OCI-LY7 (cell line): ENCODE measurements around the gene ANKRD10. TPM values are rescaled to one million over a fixed set of nuclear protein-coding genes. Genes with fewer than 3 reads are reported as not detected.

Experiments
- BruUV-seq: library from RNA; stranded (reverse); fragments of 400-500 nt; replicated peaks from 2 replicates; lab custom pipeline; 2021; lab: Mats Ljungman, UMichigan
- CTCF ChIA-PET: fragments of 300-600 bp; sonication (Branson Sonifier 250); formaldehyde crosslinking; loops from one replicate; lab custom pipeline; 2022; ENCODE audit warnings: antibody characterized with exemption; ENCODE audit not compliant: unreplicated experiment; lab: Charles Lee
- POLR2A ChIA-PET: fragments of 300-600 bp; sonication (Branson Sonifier 250); formaldehyde crosslinking; loops from one replicate; lab custom pipeline; 2022; ENCODE audit warnings: antibody characterized with exemption; lab: Charles Lee
- DNase-seq: peaks from one replicate; pipeline ENCODE4 v3.0.0-alpha.2; 2015; ENCODE audit warnings: low spot score
- H2AFZ ChIP-seq: fragments of 200-600 bp; sonication (generic), shearing (Covaris generic); 2 replicates; pipeline ENCODE4 v1.6.1; 2014; ENCODE audit warnings: mild to moderate bottlenecking, antibody characterized with exemption, low read length, moderate library complexity
- H3K27ac ChIP-seq: fragments of 200-600 bp; sonication (generic); 2 replicates; pipeline ENCODE4 v1.5.1; 2014; ENCODE audit warnings: mixed run types, low read depth, mild to moderate bottlenecking, moderate library complexity, low read length, inconsistent platforms; ENCODE audit not compliant: poor library complexity, severe bottlenecking
- H3K36me3 ChIP-seq: fragments of 200-600 bp; sonication (generic); 2 replicates; pipeline ENCODE4 v1.6.1; 2014; ENCODE audit warnings: mild to moderate bottlenecking, antibody characterized with exemption, low read length, moderate library complexity, mixed read lengths; ENCODE audit not compliant: insufficient read depth
- H3K4me1 ChIP-seq: fragments of 200-600 bp; sonication (generic); 2 replicates; pipeline ENCODE4 v1.5.1; 2014; ENCODE audit warnings: mild to moderate bottlenecking, low read length; ENCODE audit not compliant: insufficient read depth, poor library complexity, severe bottlenecking
- H3K4me2 ChIP-seq: fragments of 200-600 bp; sonication (generic); 2 replicates; pipeline ENCODE4 v1.6.1; 2014; ENCODE audit warnings: mild to moderate bottlenecking, low read length
- H3K4me3 ChIP-seq: fragments of 200-600 bp; sonication (generic); 2 replicates; pipeline ENCODE4 v1.5.1; 2014; ENCODE audit warnings: mild to moderate bottlenecking, low read depth, low read length; ENCODE audit not compliant: poor library complexity, severe bottlenecking
- H3K79me2 ChIP-seq: fragments of 200-600 bp; sonication (generic); 2 replicates; pipeline ENCODE4 v1.6.1; 2016; ENCODE audit warnings: low read depth, mild to moderate bottlenecking, low read length, moderate library complexity, mixed read lengths; ENCODE audit not compliant: insufficient read depth
- H3K9me2 ChIP-seq: fragments of 200-600 bp; sonication (generic); 2 replicates; pipeline ENCODE4 v1.6.1; 2016; ENCODE audit warnings: mild to moderate bottlenecking, low read length, mixed read lengths; ENCODE audit not compliant: insufficient read depth
- H3K9me3 ChIP-seq: fragments of 200-600 bp; sonication (generic); 2 replicates; pipeline ENCODE4 v1.6.1; 2014; ENCODE audit warnings: mild to moderate bottlenecking, mixed run types, low read length, mixed read lengths
- H4K20me1 ChIP-seq: fragments of 200-600 bp; sonication (generic); 2 replicates; pipeline ENCODE4 v1.6.1; 2014; ENCODE audit warnings: mild to moderate bottlenecking, antibody characterized with exemption, low read length, moderate library complexity, mixed read lengths; ENCODE audit not compliant: insufficient read depth
- EZH2phosphoT487 ChIP-seq: fragments of 200-600 bp; sonication (generic); IDR thresholded peaks from 2 replicates; pipeline ENCODE4 v1.6.1; 2018; ENCODE audit warnings: low read depth, borderline replicate concordance, mild to moderate bottlenecking, mixed run types, antibody characterized with exemption, low read length, moderate library complexity, mixed read lengths
- intact Hi-C: fragments of 100-400 bp; cut with micrococcal nuclease; formaldehyde crosslinking; loops from one replicate; pipeline ENCODE4 v1.10.0; 2022; ENCODE audit not compliant: unreplicated experiment
- total RNA-seq, 2 experiments: library from RNA; depleted of rRNA in 1 of 2; stranded (reverse); fragments of >200 nt in 1 of 2; shearing (Covaris generic) in 1 of 2; gene quantifications; 2 replicates each; pipeline ENCODE4 v1.2.3, GENCODE V29; 2014 to 2022
- TF ChIP-seq, protein P1 (sequence below): fragments of 200-600 bp; sonication (generic); conservative IDR thresholded peaks from 2 replicates; pipeline ENCODE4 v1.5.1; 2014; ENCODE audit warnings: mild to moderate bottlenecking, antibody characterized with exemption, low read length, moderate library complexity, mixed read lengths

The ANKRD10 gene
- total RNA-seq, 2 experiments from 2014 or later: 82.8 to 86.0 TPM

DNA sequence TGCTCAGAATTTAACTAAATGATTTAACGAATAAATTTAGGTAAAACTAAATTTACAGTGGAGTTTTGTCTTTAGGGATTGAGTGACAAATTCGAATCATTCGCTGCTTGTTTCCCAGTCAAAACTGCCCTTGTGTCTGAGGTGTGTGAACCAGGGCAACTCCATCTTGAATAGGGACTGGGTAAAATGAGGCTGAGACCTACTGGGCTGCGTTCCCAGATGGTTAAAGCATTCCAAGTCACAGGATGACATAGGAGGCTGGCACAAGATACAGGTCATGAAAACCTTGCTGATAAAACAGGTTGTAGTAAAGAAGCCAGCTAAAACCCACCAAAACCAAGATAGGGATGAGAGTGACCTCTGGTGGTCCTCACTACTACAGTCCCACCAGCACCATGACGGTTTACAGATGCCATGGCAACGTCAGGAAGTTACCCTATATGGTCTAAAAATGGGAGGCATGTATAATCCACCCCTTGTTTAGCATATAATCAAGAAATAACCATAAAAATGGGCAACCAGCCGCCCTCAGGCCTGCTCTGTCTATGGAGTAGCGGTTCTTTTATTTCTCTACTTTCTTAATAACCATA, 10.2 kb upstream of the ANKRD10 start:
- Histone ChIP-seq H3K79me2 (no peaks in the 10 kb centered on the region), H3K9me2 (no peaks in the 10 kb centered on the region), H4K20me1 (no peaks in the 10 kb centered on the region), H3K27ac (no peak overlapping the region), H3K4me2 (no peak overlapping the region), H3K4me1 (peaks cover 7% of the 10 kb centered on the region), H3K36me3 (no peaks in the 10 kb centered on the region), H3K9me3 (no peaks in the 10 kb centered on the region), H2AFZ (no peak overlapping the region), H3K4me3 (no peak overlapping the region)
- DNase-seq: peak; percentile 45
- intact Hi-C loops: loop anchor here (10.0 kb wide), 1 partner anchor 330 kb away; no protein-coding TSS in a partner anchor
- TF ChIP-seq EZH2phosphoT487: no peak
- TF ChIP-seq, protein P1, sequence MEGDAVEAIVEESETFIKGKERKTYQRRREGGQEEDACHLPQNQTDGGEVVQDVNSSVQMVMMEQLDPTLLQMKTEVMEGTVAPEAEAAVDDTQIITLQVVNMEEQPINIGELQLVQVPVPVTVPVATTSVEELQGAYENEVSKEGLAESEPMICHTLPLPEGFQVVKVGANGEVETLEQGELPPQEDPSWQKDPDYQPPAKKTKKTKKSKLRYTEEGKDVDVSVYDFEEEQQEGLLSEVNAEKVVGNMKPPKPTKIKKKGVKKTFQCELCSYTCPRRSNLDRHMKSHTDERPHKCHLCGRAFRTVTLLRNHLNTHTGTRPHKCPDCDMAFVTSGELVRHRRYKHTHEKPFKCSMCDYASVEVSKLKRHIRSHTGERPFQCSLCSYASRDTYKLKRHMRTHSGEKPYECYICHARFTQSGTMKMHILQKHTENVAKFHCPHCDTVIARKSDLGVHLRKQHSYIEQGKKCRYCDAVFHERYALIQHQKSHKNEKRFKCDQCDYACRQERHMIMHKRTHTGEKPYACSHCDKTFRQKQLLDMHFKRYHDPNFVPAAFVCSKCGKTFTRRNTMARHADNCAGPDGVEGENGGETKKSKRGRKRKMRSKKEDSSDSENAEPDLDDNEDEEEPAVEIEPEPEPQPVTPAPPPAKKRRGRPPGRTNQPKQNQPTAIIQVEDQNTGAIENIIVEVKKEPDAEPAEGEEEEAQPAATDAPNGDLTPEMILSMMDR: peak; percentile 61
- no TSS peak for BruUV-seq
- ChIA-PET CTCF (no interaction called here), POLR2A (no interaction called here)

DNA sequence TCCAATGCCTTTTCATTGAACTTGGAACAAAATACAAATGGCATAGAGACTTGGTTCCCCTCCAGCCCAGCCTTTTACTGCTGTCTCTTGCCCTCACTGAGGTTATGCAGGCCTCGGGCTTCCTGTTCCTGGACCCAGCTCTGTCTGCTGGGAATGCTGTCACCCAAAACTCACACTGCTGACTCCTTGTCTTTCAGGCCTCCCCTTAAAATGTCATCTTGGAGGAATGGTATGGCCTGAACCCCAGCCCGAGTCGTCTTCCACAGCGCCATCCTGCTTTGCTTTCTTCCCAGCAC, 9.7 kb upstream of the ANKRD10 start:
- intact Hi-C loops: loop anchor here (10.0 kb wide), 1 partner anchor 330 kb away; no protein-coding TSS in a partner anchor
- Histone ChIP-seq H4K20me1 (no peaks in the 10 kb centered on the region), H3K79me2 (no peaks in the 10 kb centered on the region), H3K4me3 (no peak overlapping the region), H3K27ac (no peak overlapping the region), H2AFZ (no peak overlapping the region), H3K9me3 (no peaks in the 10 kb centered on the region), H3K4me1 (peaks cover 8% of the 10 kb centered on the region), H3K36me3 (no peaks in the 10 kb centered on the region), H3K4me2 (no peak overlapping the region), H3K9me2 (no peaks in the 10 kb centered on the region)
- no TSS peak for BruUV-seq
- TF ChIP-seq, protein P1: no peak
- TF ChIP-seq EZH2phosphoT487: no peak
- no peak for DNase-seq
- ChIA-PET CTCF (no interaction called here), POLR2A (interaction anchor here (0.8 kb wide), 1 partner anchor 9 kb away, joined by 3 read pairs; the partner anchor contains the start of gene ANKRD10)

DNA sequence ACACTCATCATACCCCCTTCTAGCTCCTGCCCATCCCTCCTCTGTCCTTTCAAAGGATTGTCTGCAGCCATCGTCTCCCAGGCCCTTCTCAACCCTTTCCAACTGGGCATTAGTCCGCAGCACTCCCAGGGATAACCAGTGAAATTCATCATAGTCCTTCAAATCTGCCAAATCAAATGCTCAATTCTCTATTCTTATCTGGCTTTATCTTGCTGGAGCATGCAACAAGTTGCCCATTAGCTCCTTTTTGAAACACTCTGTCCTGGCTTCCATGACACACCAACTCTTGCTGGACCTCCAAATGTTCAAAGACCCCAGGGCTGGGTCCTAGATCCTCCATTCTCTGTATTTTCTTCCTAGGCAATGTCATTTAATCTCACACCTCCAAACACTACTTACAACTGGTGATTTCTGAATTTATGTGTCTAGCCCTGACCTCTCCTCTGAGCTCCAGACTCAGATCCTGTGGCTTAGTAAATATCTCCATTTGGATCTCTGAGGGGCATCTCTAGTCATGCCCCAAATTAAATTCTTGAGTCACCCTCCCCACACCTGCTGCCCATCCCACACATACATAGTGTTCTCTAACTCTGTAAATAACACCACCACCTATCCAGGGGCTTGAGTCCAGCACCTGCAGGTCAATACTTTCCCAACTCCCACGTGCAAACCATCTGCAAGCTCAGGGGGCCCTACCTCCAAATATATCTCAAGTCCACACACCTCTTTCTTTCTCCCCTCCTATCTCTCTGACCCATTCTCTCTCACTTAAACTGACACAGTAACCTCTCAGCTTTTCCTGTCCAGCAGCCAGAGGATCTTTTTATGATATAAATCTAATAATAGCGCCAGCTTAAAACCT, 9.1 kb upstream of the ANKRD10 start:
- CTCF ChIA-PET: no interaction called here

More for the DNA sequence above, 9.1 kb upstream of the ANKRD10 start:
- intact Hi-C loops: loop anchor here (10.0 kb wide), 1 partner anchor 329 kb away; no protein-coding TSS in a partner anchor
- Histone ChIP-seq H4K20me1 (no peaks in the 10 kb centered on the region), H2AFZ (no peak overlapping the region), H3K36me3 (no peaks in the 10 kb centered on the region), H3K9me2 (no peaks in the 10 kb centered on the region), H3K4me1 (peaks cover 8% of the 10 kb centered on the region), H3K27ac (no peak overlapping the region), H3K9me3 (no peaks in the 10 kb centered on the region), H3K4me2 (no peak overlapping the region), H3K79me2 (no peaks in the 10 kb centered on the region), H3K4me3 (no peak overlapping the region)
- POLR2A ChIA-PET: interaction anchor here (0.8 kb wide), 1 partner anchor 9 kb away, joined by 3 read pairs; the partner anchor contains the start of gene ANKRD10
- no peak for TF ChIP-seq EZH2phosphoT487
- TF ChIP-seq, protein P1: no peak
- DNase-seq: no peak
- BruUV-seq: no TSS peak
